A549 (cell line): Measurements from ENCODE around the gene FARP2.

Experiments used
- CEBPB ChIP-seq, 2 experiments: fragments of >200 bp in 1 of 2; sonication (Bioruptor Twin) in 1 of 2; formaldehyde crosslinking in 1 of 2; IDR thresholded peaks; 2 replicates each; pipeline ENCODE4 v1.6.1; 2012 to 2016
- CHD4 ChIP-seq: fragments of 200-600 bp; sonication (generic); IDR thresholded peaks from 2 replicates; pipeline ENCODE4 v1.6.1; 2016; ENCODE audit warnings: antibody characterized with exemption, mild to moderate bottlenecking, borderline replicate concordance
- CTCF ChIP-seq: fragments of >200 bp; sonication (Bioruptor Twin); formaldehyde crosslinking; IDR thresholded peaks from 3 replicates; pipeline ENCODE4 v1.5.1; 2016
- E2F6 ChIP-seq: IDR thresholded peaks from 2 replicates; pipeline ENCODE4 v1.6.1; 2012; ENCODE audit warnings: low read depth, borderline replicate concordance
- EP300 ChIP-seq, 2 experiments: fragments of >200 bp; sonication (Bioruptor Twin); formaldehyde crosslinking; IDR thresholded peaks; 2 replicates in 1 of 2; 3 replicates in 1 of 2; pipeline ENCODE4 v1.6.1; 2016 to 2017
- JUNB ChIP-seq: fragments of >200 bp; sonication (Bioruptor Twin); formaldehyde crosslinking; IDR thresholded peaks from 2 replicates; pipeline ENCODE4 v1.6.1; 2016
- KDM1A ChIP-seq: fragments of 200-600 bp; sonication (generic); IDR thresholded peaks from 2 replicates; pipeline ENCODE4 v1.6.1; 2016; ENCODE audit warnings: low read depth, mild to moderate bottlenecking
- MAFK ChIP-seq: fragments of 450-650 bp; IDR thresholded peaks from 2 replicates; pipeline ENCODE4 v1.6.1; 2014; ENCODE audit not compliant: partially characterized antibody
- MAZ ChIP-seq: fragments of 150-350 bp; IDR thresholded peaks from 2 replicates; pipeline ENCODE4 v1.6.1; 2014; ENCODE audit warnings: antibody characterized with exemption, low read depth, low read length, borderline replicate concordance
- MYC ChIP-seq: IDR thresholded peaks from 2 replicates; pipeline ENCODE4 v1.6.1; 2012; ENCODE audit warnings: mild to moderate bottlenecking, inconsistent platforms, low read length, improper control_type of control experiment, borderline replicate concordance
- POLR2A ChIP-seq: IDR thresholded peaks from 2 replicates; pipeline ENCODE4 v1.6.1; 2012; ENCODE audit warnings: mild to moderate bottlenecking, low read length
- RARB ChIP-seq: fragments of 250-450 bp; sonication (Bioruptor Pico); IDR thresholded peaks from 2 replicates; pipeline ENCODE4 v1.8.0; 2021; ENCODE audit warnings: mild to moderate bottlenecking, moderate library complexity
- RCOR1 ChIP-seq: fragments of 150-350 bp; IDR thresholded peaks from 2 replicates; pipeline ENCODE4 v1.6.1; 2014; ENCODE audit warnings: antibody characterized with exemption, low read length, low read depth
- REST ChIP-seq: fragments of 200-600 bp; sonication (generic); IDR thresholded peaks from 2 replicates; pipeline ENCODE4 v1.6.1; 2016; ENCODE audit warnings: antibody characterized with exemption, mild to moderate bottlenecking, moderate library complexity

- TF ChIP-seq CHD4 = no peak
- TF ChIP-seq CTCF = no peak
- no peak for TF ChIP-seq MAZ
- TF ChIP-seq MYC = no peak
- TF ChIP-seq EP300 (IDR thresholded peaks at IDR 0.05) = no peak
- no peak for TF ChIP-seq KDM1A
- TF ChIP-seq E2F6 = no peak
- no peak for TF ChIP-seq POLR2A
- TF ChIP-seq RARB (CRISPR knock-in tag) = no peak
- no peak for TF ChIP-seq CEBPB (IDR thresholded peaks at IDR 0.05)
- TF ChIP-seq REST = no peak
- TF ChIP-seq RCOR1 = no peak
- TF ChIP-seq JUNB = no peak
- TF ChIP-seq MAFK = no peak
Measured at GRCh38 chr2:241465543-241465942, 109.5 kb downstream of the FARP2 start.
